ENCODE data around the gene PHF13. TPM values are rescaled to one million over a fixed set of nuclear protein-coding genes. Genes with fewer than 3 reads are reported as not detected.
A peak's percentile ranks its signal among the peaks of the same experiment; 100 is the strongest.

Gene PHF13
- 8.1 and 8.4 TPM in 2 replicates for total RNA-seq (2013; cell fraction: nucleolus; rRNA removed)
- total RNA-seq (2014; rRNA removed) (5.1 and 5.7 TPM in 2 replicates), total RNA-seq (2014; rRNA removed; fragmentation: Illumina TruSeq; extraction: Trizol) (4.4 and 4.6 TPM in 2 replicates), total RNA-seq (2021) (15.4 and 15.6 TPM in 2 replicates), polyA plus RNA-seq (2011; rRNA removed) (4.9 and 5.1 TPM in 2 replicates), polyA plus RNA-seq (2014; fragmentation: Illumina TruSeq; extraction: Trizol) (6.1 and 8.2 TPM in 2 replicates), polyA plus RNA-seq (2014; fragmentation: Nextera tagmentation; extraction: Ambion mirVana) (1 to 10 TPM in 1 of 2 experiments, under 1 TPM in 1; 0.87 to 1.9 TPM), polyA plus RNA-seq (2014; rRNA removed) (6.4 and 8.2 TPM in 2 replicates), polyA plus RNA-seq (2016; fragmentation: Nextera tagmentation; extraction: Ambion mirVana) (1 to 10 TPM; 4.8 to 5.2 TPM), polyA minus RNA-seq (2011; rRNA and poly(A)+ RNA removed) (4.2 and 6.0 TPM in 2 replicates), Bru-seq, nascent RNA (percentile 74 among the genes with signal in this experiment), BruChase-seq, experiment 1, labeled RNA remaining after a 6-hour chase (percentile 79 among the genes with signal in this experiment), BruChase-seq, experiment 2, labeled RNA remaining after a 2-hour chase (percentile 91 among the genes with signal in this experiment)
- 9.0 TPM for polyA plus RNA-seq (2011; ENCODE audit: low read depth)
- polyA plus RNA-seq (2011; cell fraction: cytosol; rRNA removed), result 4.1 and 5.2 TPM in 2 replicates
- polyA plus RNA-seq (2011; cell fraction: nucleus; rRNA removed), result 13.9 and 15.6 TPM in 2 replicates
- 14.2 and 16.0 TPM in 2 replicates for polyA plus RNA-seq (2012)
- 3.0 and 3.1 TPM in 2 replicates for polyA minus RNA-seq (2011; cell fraction: cytosol; rRNA and poly(A)+ RNA removed)
- 1.7 and 3.3 TPM in 2 replicates for polyA minus RNA-seq (2011; cell fraction: nucleus; rRNA and poly(A)+ RNA removed)
- long read RNA-seq, experiment 1, partial matches to known transcripts, result 0 of 1 reads
- long read RNA-seq, experiment 1, other reads (novel, unspliced or antisense), result 1 of 1 reads
- long read RNA-seq, experiment 2, partial matches to known transcripts, result 6 of 6 reads
- long read RNA-seq, experiment 2, other reads (novel, unspliced or antisense), result 0 of 6 reads

GRCh38 chr1:6613361-6614018 lies at the start of gene PHF13:
Gene PHF13 (plus strand): TSS chr1:6613731. CDS start chr1:6614067, 336 bp downstream.
- Histone ChIP-seq H3K9ac (ENCODE audit: control insufficient read depth, insufficient read depth, low read length) (peak within 1 kb of the TSS; percentile 75), H3K9me3 (replicated peaks; ENCODE audit: control insufficient read depth, insufficient read depth, low read length) (no peaks in the 10 kb centered on the region), H3K4me2 (ENCODE audit: control insufficient read depth, insufficient read depth) (peak within 1 kb of the TSS; percentile 98), H3K79me2 (ENCODE audit: control insufficient read depth, insufficient read depth, low read length) (peaks cover 22% of the 10 kb centered on the region), H3K4me1 (ENCODE audit: control insufficient read depth, insufficient read depth, low read length) (no peaks in the 10 kb centered on the region), H3K36me3 (ENCODE audit: control insufficient read depth in 2 of 2, insufficient read depth in 2 of 2, low read length in 1 of 2) (peaks cover 0 to 2% of the 10 kb centered on the region in 2 experiments; a peak in 3 of 4 replicates), H3K27ac (ENCODE audit: control insufficient read depth, insufficient read depth) (peak within 1 kb of the TSS; percentile 51), H3K27me3 (replicated peaks in 1 of 2; ENCODE audit: control insufficient read depth in 2 of 2, insufficient read depth in 2 of 2, low read length in 1 of 2) (no peaks in the 10 kb centered on the region), H4K20me1 (ENCODE audit: control insufficient read depth, insufficient read depth) (no peaks in the 10 kb centered on the region), H2AFZ (ENCODE audit: control insufficient read depth, low read depth, low read length) (peak within 1 kb of the TSS; percentile 88), H3K4me3 (peak within 1 kb of the TSS; percentile 98)
- RAD21 ChIA-PET (ENCODE audit: unreplicated experiment), result interaction anchor here (0.7 kb wide), 1 partner anchor 31 kb away, joined by 3 read pairs; no protein-coding TSS in a partner anchor
- POLR2A ChIA-PET, result interaction anchor here (0.6 to 1.0 kb wide), 4 partner anchors 12 to 107 kb away, joined by 3 to 6 read pairs (median 4); partner anchors contain the start of gene NOL9
- DNase-seq (ENCODE audit: low read depth, low spot score), result peak; percentile 92
- ATAC-seq, result peak; percentile 96
- in situ Hi-C loops (cut with MboI) (no loop called here), intact Hi-C loops (cut with micrococcal nuclease; ENCODE audit: unreplicated experiment) (loop anchor here (1.0 to 10.0 kb wide), 3 partner anchors 11 to 171 kb away; partner anchors contain the start of genes CAMTA1, KLHL21 and NOL9)
- CTCF ChIA-PET, result no interaction called here
- WGBS (ENCODE audit: insufficient coverage, insufficient replicate concordance, low lambda C conversion rate, missing lambda C conversion rate), result under 1% methylated on average over 56 of the region's 84 CpGs
- BruUV-seq (replicated peaks), result no TSS peak
- peak; percentile 13 for FAIRE-seq
- SMC1A ChIA-PET (ENCODE audit: uncharacterized antibody, unreplicated experiment), result interaction anchor here (0.9 kb wide), 1 partner anchor 11 kb away, joined by 3 read pairs; the partner anchor contains the start of gene THAP3
- TF ChIP-seq IKZF1 (conservative IDR thresholded peaks at IDR 0.05) (peak; percentile 99), KLF5 (IDR thresholded peaks at IDR 0.05; ENCODE audit: partially characterized antibody) (no peak), CREM (IDR thresholded peaks at IDR 0.05; ENCODE audit: low read depth) (peak; percentile 88), REST (IDR thresholded peaks at IDR 0.05; ENCODE audit: low read depth, low read length) (no peak), POLR2A (IDR thresholded peaks at IDR 0.05; ENCODE audit: low read depth, low read length) (peak; percentile 71), RELA (IDR thresholded peaks at IDR 0.05; ENCODE audit: borderline replicate concordance, partially characterized antibody) (peak; percentile 27), ATF7 (IDR thresholded peaks at IDR 0.05; ENCODE audit: low read depth) (no peak)
- TF ChIP-seq, protein P1, sequence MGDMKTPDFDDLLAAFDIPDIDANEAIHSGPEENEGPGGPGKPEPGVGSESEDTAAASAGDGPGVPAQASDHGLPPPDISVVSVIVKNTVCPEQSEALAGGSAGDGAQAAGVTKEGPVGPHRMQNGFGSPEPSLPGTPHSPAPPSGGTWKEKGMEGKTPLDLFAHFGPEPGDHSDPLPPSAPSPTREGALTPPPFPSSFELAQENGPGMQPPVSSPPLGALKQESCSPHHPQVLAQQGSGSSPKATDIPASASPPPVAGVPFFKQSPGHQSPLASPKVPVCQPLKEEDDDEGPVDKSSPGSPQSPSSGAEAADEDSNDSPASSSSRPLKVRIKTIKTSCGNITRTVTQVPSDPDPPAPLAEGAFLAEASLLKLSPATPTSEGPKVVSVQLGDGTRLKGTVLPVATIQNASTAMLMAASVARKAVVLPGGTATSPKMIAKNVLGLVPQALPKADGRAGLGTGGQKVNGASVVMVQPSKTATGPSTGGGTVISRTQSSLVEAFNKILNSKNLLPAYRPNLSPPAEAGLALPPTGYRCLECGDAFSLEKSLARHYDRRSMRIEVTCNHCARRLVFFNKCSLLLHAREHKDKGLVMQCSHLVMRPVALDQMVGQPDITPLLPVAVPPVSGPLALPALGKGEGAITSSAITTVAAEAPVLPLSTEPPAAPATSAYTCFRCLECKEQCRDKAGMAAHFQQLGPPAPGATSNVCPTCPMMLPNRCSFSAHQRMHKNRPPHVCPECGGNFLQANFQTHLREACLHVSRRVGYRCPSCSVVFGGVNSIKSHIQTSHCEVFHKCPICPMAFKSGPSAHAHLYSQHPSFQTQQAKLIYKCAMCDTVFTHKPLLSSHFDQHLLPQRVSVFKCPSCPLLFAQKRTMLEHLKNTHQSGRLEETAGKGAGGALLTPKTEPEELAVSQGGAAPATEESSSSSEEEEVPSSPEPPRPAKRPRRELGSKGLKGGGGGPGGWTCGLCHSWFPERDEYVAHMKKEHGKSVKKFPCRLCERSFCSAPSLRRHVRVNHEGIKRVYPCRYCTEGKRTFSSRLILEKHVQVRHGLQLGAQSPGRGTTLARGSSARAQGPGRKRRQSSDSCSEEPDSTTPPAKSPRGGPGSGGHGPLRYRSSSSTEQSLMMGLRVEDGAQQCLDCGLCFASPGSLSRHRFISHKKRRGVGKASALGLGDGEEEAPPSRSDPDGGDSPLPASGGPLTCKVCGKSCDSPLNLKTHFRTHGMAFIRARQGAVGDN (IDR thresholded peaks at IDR 0.05), result 0 out of 2 replicates have a peak, but pooled peaks have one; percentile 0
- TF ChIP-seq, protein P2, sequence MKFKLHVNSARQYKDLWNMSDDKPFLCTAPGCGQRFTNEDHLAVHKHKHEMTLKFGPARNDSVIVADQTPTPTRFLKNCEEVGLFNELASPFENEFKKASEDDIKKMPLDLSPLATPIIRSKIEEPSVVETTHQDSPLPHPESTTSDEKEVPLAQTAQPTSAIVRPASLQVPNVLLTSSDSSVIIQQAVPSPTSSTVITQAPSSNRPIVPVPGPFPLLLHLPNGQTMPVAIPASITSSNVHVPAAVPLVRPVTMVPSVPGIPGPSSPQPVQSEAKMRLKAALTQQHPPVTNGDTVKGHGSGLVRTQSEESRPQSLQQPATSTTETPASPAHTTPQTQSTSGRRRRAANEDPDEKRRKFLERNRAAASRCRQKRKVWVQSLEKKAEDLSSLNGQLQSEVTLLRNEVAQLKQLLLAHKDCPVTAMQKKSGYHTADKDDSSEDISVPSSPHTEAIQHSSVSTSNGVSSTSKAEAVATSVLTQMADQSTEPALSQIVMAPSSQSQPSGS (IDR thresholded peaks at IDR 0.05; ENCODE audit: low read length), result no peak
